ENCODE measurements around the gene SCAF4. TPM values are rescaled to one million over a fixed set of nuclear protein-coding genes. Genes with fewer than 3 reads are reported as not detected.

The SCAF4 gene
- total and polyA plus RNA-seq, 2 donors (not counting 3 experiments of a cell fraction or from before 2014, with no cell fraction given) = 12.2 to 41.2 TPM

- peak; percentile 92 for DNase-seq (ENCODE audit: low read depth, low spot score)
- Histone ChIP-seq H3K79me2 (ENCODE audit: control insufficient read depth, insufficient read depth, low read length) (peaks cover 39% of the 10 kb centered on the region), H2AFZ (ENCODE audit: low read depth, low read length) (peak within 1 kb of the TSS; percentile 78), H3K9me1 (replicated peaks; ENCODE audit: control insufficient read depth, extremely low read depth, insufficient read depth, low read length) (no peaks in the 10 kb centered on the region), H3K36me3 (ENCODE audit: control insufficient read depth in 2 of 2, extremely low read depth in 1 of 2, insufficient read depth in 2 of 2, low read length in 2 of 2) (no peaks in the 10 kb centered on the region), H3K4me3 (replicated peaks in 1 of 3; ENCODE audit: insufficient read depth in 1 of 3, low read depth in 1 of 3, low read length in 3 of 3) (peak within 1 kb of the TSS; percentile 73 to 92 (median 89)), H3K9ac (replicated peaks; ENCODE audit: extremely low read depth, insufficient read depth, low read length) (peak within 1 kb of the TSS; percentile 73), H4K20me1 (replicated peaks; ENCODE audit: control insufficient read depth, extremely low read depth, insufficient read depth, low read length) (no peaks in the 10 kb centered on the region), H3K4me1 (ENCODE audit: control insufficient read depth, extremely low read depth, insufficient read depth, low read length) (peaks cover 7% of the 10 kb centered on the region), H3K9me3 (replicated peaks; ENCODE audit: control insufficient read depth, insufficient read depth, low read length) (no peaks in the 10 kb centered on the region), H3K27me3 (ENCODE audit: control insufficient read depth in 2 of 2, insufficient read depth in 2 of 2, low read length in 2 of 2) (no peaks in the 10 kb centered on the region), H3K27ac (ENCODE audit: insufficient read depth, low read depth, low read length) (peak within 1 kb of the TSS; percentile 26), H3K4me2 (ENCODE audit: insufficient read depth, low read length) (peak within 1 kb of the TSS; percentile 98)
- BruUV-seq (replicated peaks) = no TSS peak
- CTCF ChIA-PET = no interaction called here
- FAIRE-seq = peak; percentile 91
- POLR2A ChIA-PET = no interaction called here
- peak; percentile 9 for TF ChIP-seq MAX (IDR thresholded peaks at IDR 0.05; ENCODE audit: insufficient read depth, insufficient read length)
- peak in 1 of 2 donors; percentile 3 for TF ChIP-seq CTCF (IDR thresholded peaks at IDR 0.05; ENCODE audit: extremely low read depth in 1 of 2, insufficient read depth in 1 of 2, low read depth in 1 of 2, low read length in 2 of 2)
- TF ChIP-seq EZH2 (IDR thresholded peaks at IDR 0.05; ENCODE audit: borderline replicate concordance, low read depth, low read length, severe bottlenecking) = no peak
- peak; percentile 90 for TF ChIP-seq POLR2AphosphoS5 (IDR thresholded peaks at IDR 0.05; ENCODE audit: insufficient read depth, low read depth, low read length)
- peak; percentile 96 for TF ChIP-seq POLR2A (IDR thresholded peaks at IDR 0.05; ENCODE audit: low read depth, low read length)
- intact Hi-C loops (cut with micrococcal nuclease) (loop anchor here (1.0 to 2.0 kb wide), 2 partner anchors 29 to 71 kb away; no protein-coding TSS in a partner anchor), dilution Hi-C loops (cut with MboI; ENCODE audit: extremely low pct_ligation_motif_present, low sequenced_read_pairs) (no loop called here)
Measured at GRCh38 chr21:31659536-31660258, 72.2 kb downstream of the SCAF4 start, which contains the start of gene SOD1. TSS of gene SOD1 (plus strand) at chr21:31659693. CDS start at chr21:31659770, 77 bp downstream.

All from endothelial cell of umbilical vein (primary cell).